MCF 10A (cell line): ENCODE results near the gene ADAM29. TPM values are rescaled to one million over a fixed set of nuclear protein-coding genes. Genes with fewer than 3 reads are reported as not detected.

Source experiments
- BruUV-seq: library from RNA; stranded (reverse); fragments of 400-500 nt; replicated peaks from 2 replicates; lab custom pipeline; 2021; lab: Mats Ljungman, UMichigan
- CTCF ChIA-PET: fragments of 300-600 bp; sonication (Branson Sonifier 250); formaldehyde crosslinking; extraction: SDS; loops from one replicate; lab custom pipeline; 2021; ENCODE audit warnings: antibody characterized with exemption, inconsistent platforms; lab: Yijun Ruan, JAX
- POLR2A ChIA-PET: fragments of 300-600, 350-650 bp; sonication (Branson Sonifier 250); formaldehyde crosslinking; extraction: SDS; loops from one replicate; lab custom pipeline; 2020; ENCODE audit warnings: antibody characterized with exemption, inconsistent platforms; lab: Yijun Ruan, JAX
- DNase-seq: peaks from one replicate; pipeline ENCODE4 v3.0.0-alpha.2; 2018; ENCODE audit not compliant: unreplicated experiment
- H3K27ac Mint-ChIP-seq: one replicate; pipeline ENCODE4 v1.8.0; 2022; ENCODE audit warnings: mild to moderate bottlenecking, low read depth, mixed read lengths; ENCODE audit not compliant: unreplicated experiment
- H3K27me3 Mint-ChIP-seq: one replicate; pipeline ENCODE4 v1.8.0; 2022; ENCODE audit warnings: mixed read lengths; ENCODE audit not compliant: insufficient read depth, unreplicated experiment
- H3K36me3 Mint-ChIP-seq: one replicate; pipeline ENCODE4 v1.8.0; 2022; ENCODE audit warnings: mild to moderate bottlenecking, moderate library complexity, mixed read lengths; ENCODE audit not compliant: insufficient read depth, unreplicated experiment
- H3K4me1 Mint-ChIP-seq: one replicate; pipeline ENCODE4 v1.8.0; 2022; ENCODE audit warnings: mixed read lengths; ENCODE audit not compliant: insufficient read depth, unreplicated experiment
- H3K4me3 Mint-ChIP-seq: one replicate; pipeline ENCODE4 v1.8.0; 2022; ENCODE audit warnings: mild to moderate bottlenecking, moderate library complexity, mixed read lengths; ENCODE audit not compliant: unreplicated experiment
- H3K9me3 Mint-ChIP-seq: one replicate; pipeline ENCODE4 v1.8.0; 2022; ENCODE audit warnings: mixed read lengths; ENCODE audit not compliant: unreplicated experiment
- intact Hi-C: fragments of 100-400 bp; cut with micrococcal nuclease; formaldehyde crosslinking; loops from 2 replicates; pipeline ENCODE4 v1.14.1; 2022
- total RNA-seq: library from RNA; stranded (reverse); gene quantifications from 2 replicates; pipeline ENCODE4 v1.2.3, GENCODE V29; 2022
- TF ChIP-seq, protein P1 (sequence below): fragments of 200-600 bp; IDR thresholded peaks from one replicate; pipeline ENCODE4 v1.8.0; 2022; ENCODE audit warnings: antibody characterized with exemption, mild to moderate bottlenecking; ENCODE audit not compliant: unreplicated experiment

The ADAM29 gene
- total RNA-seq, 1 experiment from 2014 or later = not detected

- intact Hi-C loops = no loop called here
- peaks cover 6% of the 10 kb centered on the region for H3K4me1 Mint-ChIP-seq
- TF ChIP-seq, protein P1, sequence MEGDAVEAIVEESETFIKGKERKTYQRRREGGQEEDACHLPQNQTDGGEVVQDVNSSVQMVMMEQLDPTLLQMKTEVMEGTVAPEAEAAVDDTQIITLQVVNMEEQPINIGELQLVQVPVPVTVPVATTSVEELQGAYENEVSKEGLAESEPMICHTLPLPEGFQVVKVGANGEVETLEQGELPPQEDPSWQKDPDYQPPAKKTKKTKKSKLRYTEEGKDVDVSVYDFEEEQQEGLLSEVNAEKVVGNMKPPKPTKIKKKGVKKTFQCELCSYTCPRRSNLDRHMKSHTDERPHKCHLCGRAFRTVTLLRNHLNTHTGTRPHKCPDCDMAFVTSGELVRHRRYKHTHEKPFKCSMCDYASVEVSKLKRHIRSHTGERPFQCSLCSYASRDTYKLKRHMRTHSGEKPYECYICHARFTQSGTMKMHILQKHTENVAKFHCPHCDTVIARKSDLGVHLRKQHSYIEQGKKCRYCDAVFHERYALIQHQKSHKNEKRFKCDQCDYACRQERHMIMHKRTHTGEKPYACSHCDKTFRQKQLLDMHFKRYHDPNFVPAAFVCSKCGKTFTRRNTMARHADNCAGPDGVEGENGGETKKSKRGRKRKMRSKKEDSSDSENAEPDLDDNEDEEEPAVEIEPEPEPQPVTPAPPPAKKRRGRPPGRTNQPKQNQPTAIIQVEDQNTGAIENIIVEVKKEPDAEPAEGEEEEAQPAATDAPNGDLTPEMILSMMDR = no peak
- H3K27me3 Mint-ChIP-seq = no peaks in the 10 kb centered on the region
- H3K9me3 Mint-ChIP-seq = no peaks in the 10 kb centered on the region
- no TSS peak for BruUV-seq
- H3K27ac Mint-ChIP-seq = no peak overlapping the region
- ChIA-PET CTCF (interaction anchor here (0.7 kb wide), 1 partner anchor 1047 kb away, joined by 3 read pairs; no protein-coding TSS in a partner anchor), POLR2A (no interaction called here)
- H3K4me3 Mint-ChIP-seq = no peak overlapping the region
- DNase-seq = no peak
- no peaks in the 10 kb centered on the region for H3K36me3 Mint-ChIP-seq
Measured at GRCh38 chr4:174926958-174927357, 8.8 kb downstream of the ADAM29 start.

- Mint-ChIP-seq H3K4me1 (peaks cover 6% of the 10 kb centered on the region), H3K4me3 (no peak overlapping the region), H3K9me3 (no peaks in the 10 kb centered on the region), H3K27me3 (no peaks in the 10 kb centered on the region), H3K27ac (no peak overlapping the region), H3K36me3 (no peaks in the 10 kb centered on the region)
- DNase-seq = no peak
- POLR2A ChIA-PET = no interaction called here
- intact Hi-C loops = no loop called here
- CTCF ChIA-PET = no interaction called here
- no TSS peak for BruUV-seq
- TF ChIP-seq, protein P1 = no peak
Measured at GRCh38 chr4:174928174-174928573, 10.0 kb downstream of the ADAM29 start.

DNA sequence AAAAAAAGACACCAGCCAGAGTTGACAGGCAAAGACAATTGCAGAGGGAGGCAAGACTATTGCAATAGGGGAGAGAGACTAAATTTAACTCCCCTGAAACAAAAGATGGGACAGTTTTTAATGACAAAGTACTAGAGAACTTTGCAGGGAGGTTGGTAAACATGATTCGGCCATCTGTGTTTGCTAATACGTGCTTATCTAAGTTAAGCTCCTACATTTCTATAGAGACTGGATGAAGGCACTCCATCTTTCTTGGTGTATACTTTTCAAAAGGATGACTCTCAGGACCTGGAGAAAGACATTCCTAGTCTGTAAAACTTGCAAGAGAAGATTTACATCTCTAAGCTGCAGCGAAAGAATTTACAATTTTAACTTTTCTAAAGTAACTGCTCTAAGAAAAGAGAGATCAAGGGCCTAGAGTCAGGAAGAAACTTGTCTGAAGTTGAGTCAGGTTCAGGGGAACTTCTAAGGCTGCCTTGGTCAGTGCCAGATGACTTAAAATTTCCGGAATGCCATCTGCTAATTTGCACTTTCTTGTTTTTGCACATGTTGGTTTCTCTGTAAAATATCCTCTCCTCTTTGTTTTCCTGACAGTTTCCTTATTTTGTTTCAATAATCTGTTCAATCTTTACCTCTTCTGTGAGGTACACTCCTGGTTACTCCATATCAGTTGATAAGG lies 10.6 kb downstream of the ADAM29 start:
- peaks cover 6% of the 10 kb centered on the region for H3K4me1 Mint-ChIP-seq
- H3K27ac Mint-ChIP-seq = no peak overlapping the region
- BruUV-seq = no TSS peak
- no peaks in the 10 kb centered on the region for H3K36me3 Mint-ChIP-seq
- TF ChIP-seq, protein P1 = no peak
- ChIA-PET POLR2A (no interaction called here), CTCF (no interaction called here)
- intact Hi-C loops = no loop called here
- H3K9me3 Mint-ChIP-seq = no peaks in the 10 kb centered on the region
- no peak for DNase-seq
- no peaks in the 10 kb centered on the region for H3K27me3 Mint-ChIP-seq
- no peak overlapping the region for H3K4me3 Mint-ChIP-seq

DNA sequence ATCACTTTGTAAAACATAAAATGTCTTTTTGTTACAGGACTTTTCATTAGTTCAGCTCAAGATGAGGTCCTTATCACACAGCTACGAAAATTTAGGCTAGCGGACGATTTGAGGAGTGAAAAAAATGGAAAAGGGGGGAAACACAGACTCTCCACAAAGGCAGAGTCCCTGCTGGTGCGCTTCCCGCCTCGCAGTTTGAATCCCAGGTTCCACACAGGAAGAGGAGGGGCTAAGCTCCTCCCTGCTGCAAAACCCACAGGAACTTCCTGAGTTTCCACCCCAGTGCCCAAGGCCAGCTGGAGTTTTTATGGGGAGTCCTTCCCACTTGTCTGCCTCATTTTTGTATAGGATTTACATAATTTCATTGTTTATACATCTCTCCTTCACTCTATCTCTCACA lies 11.2 kb downstream of the ADAM29 start:
- DNase-seq = no peak
- intact Hi-C loops = no loop called here
- no peaks in the 10 kb centered on the region for H3K27me3 Mint-ChIP-seq
- TF ChIP-seq, protein P1 = no peak
- no peaks in the 10 kb centered on the region for H3K9me3 Mint-ChIP-seq
- BruUV-seq = no TSS peak
- H3K36me3 Mint-ChIP-seq = no peaks in the 10 kb centered on the region
- ChIA-PET POLR2A (no interaction called here), CTCF (no interaction called here)
- peaks cover 6% of the 10 kb centered on the region for H3K4me1 Mint-ChIP-seq
- no peak overlapping the region for H3K27ac Mint-ChIP-seq
- H3K4me3 Mint-ChIP-seq = no peak overlapping the region
